GM12891 (cell line): ENCODE results near the gene TSSC4.

ENCODE experiments used
- PAX5 ChIP-seq: IDR thresholded peaks from 2 replicates; pipeline ENCODE4 v1.6.1; 2011; ENCODE audit warnings: low read length, moderate library complexity, mild to moderate bottlenecking; ENCODE audit not compliant: insufficient read depth, severe bottlenecking
- POLR2A ChIP-seq: IDR thresholded peaks from 2 replicates; pipeline ENCODE4 v1.6.1; 2011; ENCODE audit warnings: low read depth, low read length, control low read depth
- POLR2AphosphoS5 ChIP-seq: IDR thresholded peaks from 2 replicates; pipeline ENCODE4 v1.6.1; 2011; ENCODE audit warnings: low read depth, low read length, control low read depth
- POU2F2 ChIP-seq: IDR thresholded peaks from 2 replicates; pipeline ENCODE4 v1.6.1; 2011; ENCODE audit warnings: low read depth, mild to moderate bottlenecking, control low read depth, low read length, moderate library complexity
- SPI1 ChIP-seq: IDR thresholded peaks from 2 replicates; pipeline ENCODE4 v1.6.1; 2011; ENCODE audit warnings: low read depth, low read length, control low read depth
- TAF1 ChIP-seq: IDR thresholded peaks from 2 replicates; pipeline ENCODE4 v1.6.1; 2011; ENCODE audit warnings: low read depth, low read length, control low read depth

DNA sequence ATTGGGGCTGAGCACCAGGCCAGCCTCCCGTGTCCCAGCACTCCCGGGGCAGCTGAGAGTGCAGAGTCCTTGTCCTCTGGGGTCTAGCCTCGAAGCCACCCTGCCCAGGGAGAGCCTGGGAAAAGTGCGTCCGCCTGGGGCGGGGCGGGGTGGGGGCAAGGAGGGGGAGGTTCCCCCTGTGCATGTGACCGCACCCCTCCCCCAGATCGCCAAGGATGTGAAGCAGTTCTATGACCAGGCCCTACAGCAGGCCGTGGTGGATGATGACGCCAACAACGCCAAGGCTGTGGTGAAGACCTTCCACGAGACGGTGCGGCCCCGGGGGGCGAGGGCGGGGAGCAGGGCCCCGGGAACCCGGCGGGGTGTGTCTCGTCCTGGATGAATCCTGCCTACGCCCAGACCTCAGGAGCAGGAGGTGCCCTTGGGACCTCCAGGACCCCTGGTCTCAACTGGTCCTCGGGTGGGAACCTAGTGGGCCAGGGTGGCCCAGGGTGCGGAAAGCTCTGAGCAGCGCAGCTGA, 5.3 kb upstream of the TSSC4 start:
- TF ChIP-seq POLR2A, result no peak
- TF ChIP-seq POLR2AphosphoS5, result no peak; the same call in 1 of the 2 replicates
- no peak for TF ChIP-seq POU2F2
- no peak for TF ChIP-seq SPI1
- TF ChIP-seq TAF1, result no peak
- TF ChIP-seq PAX5, result no peak
